NB4 (cell line): ENCODE measurements around the gene PPP1R14C.

Experiments used
- POLR2A ChIP-seq: IDR thresholded peaks from 2 replicates; pipeline ENCODE4 v1.6.1; 2011; ENCODE audit warnings: mild to moderate bottlenecking; ENCODE audit not compliant: insufficient read length; ENCODE audit errors: extremely low read depth
- TF ChIP-seq, protein P1 (sequence below): IDR thresholded peaks from one replicate; pipeline ENCODE4 v1.5.1; 2012; ENCODE audit warnings: low read depth, low read length
- TF ChIP-seq, protein P2 (sequence below): IDR thresholded peaks from 2 replicates; pipeline ENCODE4 v1.6.1; 2011; ENCODE audit warnings: low read depth, low read length

DNA sequence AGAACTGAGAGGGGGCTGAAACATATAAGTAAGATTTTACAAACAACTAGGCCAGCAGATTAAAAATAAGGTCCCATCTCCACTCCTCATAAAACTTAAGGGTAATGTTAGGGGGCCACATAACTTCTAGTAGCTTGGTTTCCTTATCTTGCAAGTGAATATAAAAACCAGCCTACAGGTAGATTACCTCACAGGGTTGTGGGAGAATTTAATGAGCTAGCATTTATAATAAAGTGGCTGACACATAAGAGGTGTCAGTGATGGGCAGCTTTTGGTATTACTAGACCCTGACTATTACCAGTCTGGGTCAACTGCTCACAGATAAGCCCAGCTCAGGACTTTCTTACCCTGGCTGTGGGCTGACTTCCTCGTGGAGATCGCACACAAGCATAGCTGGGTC, 9.2 kb upstream of the PPP1R14C start:
- TF ChIP-seq, protein P1, sequence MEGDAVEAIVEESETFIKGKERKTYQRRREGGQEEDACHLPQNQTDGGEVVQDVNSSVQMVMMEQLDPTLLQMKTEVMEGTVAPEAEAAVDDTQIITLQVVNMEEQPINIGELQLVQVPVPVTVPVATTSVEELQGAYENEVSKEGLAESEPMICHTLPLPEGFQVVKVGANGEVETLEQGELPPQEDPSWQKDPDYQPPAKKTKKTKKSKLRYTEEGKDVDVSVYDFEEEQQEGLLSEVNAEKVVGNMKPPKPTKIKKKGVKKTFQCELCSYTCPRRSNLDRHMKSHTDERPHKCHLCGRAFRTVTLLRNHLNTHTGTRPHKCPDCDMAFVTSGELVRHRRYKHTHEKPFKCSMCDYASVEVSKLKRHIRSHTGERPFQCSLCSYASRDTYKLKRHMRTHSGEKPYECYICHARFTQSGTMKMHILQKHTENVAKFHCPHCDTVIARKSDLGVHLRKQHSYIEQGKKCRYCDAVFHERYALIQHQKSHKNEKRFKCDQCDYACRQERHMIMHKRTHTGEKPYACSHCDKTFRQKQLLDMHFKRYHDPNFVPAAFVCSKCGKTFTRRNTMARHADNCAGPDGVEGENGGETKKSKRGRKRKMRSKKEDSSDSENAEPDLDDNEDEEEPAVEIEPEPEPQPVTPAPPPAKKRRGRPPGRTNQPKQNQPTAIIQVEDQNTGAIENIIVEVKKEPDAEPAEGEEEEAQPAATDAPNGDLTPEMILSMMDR = no peak
- TF ChIP-seq, protein P2, sequence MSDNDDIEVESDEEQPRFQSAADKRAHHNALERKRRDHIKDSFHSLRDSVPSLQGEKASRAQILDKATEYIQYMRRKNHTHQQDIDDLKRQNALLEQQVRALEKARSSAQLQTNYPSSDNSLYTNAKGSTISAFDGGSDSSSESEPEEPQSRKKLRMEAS = no peak
- no peak for TF ChIP-seq POLR2A
